Peyer's patch (tissue), 4 donors: ENCODE data around the gene YLPM1. TPM values are rescaled to one million over a fixed set of nuclear protein-coding genes. Genes with fewer than 3 reads are reported as not detected.
A peak's percentile ranks its signal among the peaks of the same experiment; 100 is the strongest.
"Not testable (repeated sequence)": the region's sequence is repeated elsewhere in the genome, so short reads cannot be mapped to it uniquely, and the experiment has no call there.

Source experiments
- DNase-seq, 3 donors: peaks; one replicate each; pipeline ENCODE4 v3.0.0-alpha.2; 2017 to 2019
- H3K27ac ChIP-seq, 4 donors: fragments of 200-600 bp; sonication (generic); one replicate each; pipeline ENCODE4 v1.5.1; 2016 to 2019
- H3K27me3 ChIP-seq, 2 donors: fragments of 200-600 bp; sonication (generic); one replicate each; pipeline ENCODE4 v1.5.1; 2019
- H3K36me3 ChIP-seq, 3 donors: fragments of 200-600 bp; sonication (generic); one replicate each; pipeline ENCODE4 v1.5.1; 2016 to 2019
- H3K4me1 ChIP-seq, 4 donors: fragments of 200-600 bp; sonication (generic); one replicate each; pipeline ENCODE4 v1.5.1; 2016 to 2019
- H3K4me3 ChIP-seq, 4 donors: fragments of 200-600 bp; sonication (generic); 1 replicate in 3 of 4; 2 replicates in 1 of 4; pipeline ENCODE4 v1.5.1; 2016 to 2019; ENCODE audit warnings: mild to moderate bottlenecking in 1 of 4
- H3K9me3 ChIP-seq, 4 donors: fragments of 200-600 bp; sonication (generic); one replicate each; pipeline ENCODE4 v1.5.1; 2016 to 2019; ENCODE audit warnings: mild to moderate bottlenecking in 1 of 4
- CTCF ChIP-seq, 6 experiments: fragments of 450-650 bp in 4 of 6; fragments of 200-600 bp in 2 of 6; sonication (generic) in 1 of 6; IDR thresholded peaks; one replicate each; pipeline ENCODE4 v1.5.1; 2017 to 2019; ENCODE audit warnings: antibody characterized with exemption in 6 of 6, mild to moderate bottlenecking in 3 of 6, moderate library complexity in 1 of 6
- POLR2A ChIP-seq, 2 donors: fragments of 450-650 bp; IDR thresholded peaks; one replicate each; pipeline ENCODE4 v1.5.1; 2017; ENCODE audit warnings: antibody characterized with exemption in 2 of 2, mild to moderate bottlenecking in 2 of 2, moderate library complexity in 2 of 2
- total RNA-seq, 4 donors: library from RNA; depleted of rRNA; stranded (reverse); fragments of >200 nt; gene quantifications; one replicate each; pipeline ENCODE4 v1.1.0, GENCODE V29; 2016

Gene YLPM1
- total RNA-seq, 4 donors from 2014 or later = 44.0 to 95.7 (median 62.9) TPM

GRCh38 chr14:74747237-74747636, 15.9 kb upstream of the YLPM1 start:
- H3K36me3 ChIP-seq = no peaks in the 10 kb centered on the region
- no peaks in the 10 kb centered on the region for H3K27me3 ChIP-seq
- TF ChIP-seq POLR2A (IDR thresholded peaks at IDR 0.05) = no peak
- no peak for TF ChIP-seq CTCF (IDR thresholded peaks at IDR 0.05)
- H3K9me3 ChIP-seq = no peaks in the 10 kb centered on the region
- H3K27ac ChIP-seq = no peak overlapping the region
- H3K4me1 ChIP-seq = no peaks in the 10 kb centered on the region
- H3K4me3 ChIP-seq = no peak overlapping the region
- DNase-seq = no peak

- Histone ChIP-seq H3K9me3 (no peaks in the 10 kb centered on the region), H3K4me3 (no peak overlapping the region), H3K27me3 (no peaks in the 10 kb centered on the region), H3K27ac (no peak overlapping the region), H3K4me1 (no peaks in the 10 kb centered on the region), H3K36me3 (no peaks in the 10 kb centered on the region)
- DNase-seq = no peak
- TF ChIP-seq CTCF (IDR thresholded peaks at IDR 0.05) (no peak), POLR2A (IDR thresholded peaks at IDR 0.05) (no peak)
Measured at GRCh38 chr14:74754157-74754556, 9.0 kb upstream of the YLPM1 start.

DNA sequence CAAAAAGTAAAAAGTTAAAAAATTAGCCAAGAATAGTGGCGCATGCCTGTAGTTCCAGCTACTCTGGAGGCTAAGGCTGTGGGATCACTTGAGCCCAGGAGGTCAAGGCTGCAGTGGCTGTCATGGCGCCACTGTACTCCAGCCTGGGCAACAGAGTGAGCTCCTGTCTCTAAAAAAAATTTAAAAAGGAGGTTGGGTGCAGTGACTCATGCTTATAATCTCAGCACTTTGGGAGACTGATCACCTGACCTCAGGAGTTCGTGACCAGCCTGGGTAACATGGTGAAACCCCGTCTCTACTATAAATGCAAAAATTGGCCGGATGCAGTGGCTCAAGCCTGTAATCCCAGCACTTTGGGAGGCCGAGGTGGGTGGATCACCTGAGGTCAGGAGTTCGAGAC, 8.2 kb upstream of the YLPM1 start:
- Histone ChIP-seq H3K9me3 (no peaks in the 10 kb centered on the region), H3K4me1 (no peaks in the 10 kb centered on the region), H3K27ac (no peak overlapping the region), H3K4me3 (no peak overlapping the region), H3K36me3 (no peaks in the 10 kb centered on the region), H3K27me3 (no peaks in the 10 kb centered on the region)
- TF ChIP-seq POLR2A (IDR thresholded peaks at IDR 0.05) = no peak
- no peak for TF ChIP-seq CTCF (IDR thresholded peaks at IDR 0.05)
- no peak for DNase-seq

DNA sequence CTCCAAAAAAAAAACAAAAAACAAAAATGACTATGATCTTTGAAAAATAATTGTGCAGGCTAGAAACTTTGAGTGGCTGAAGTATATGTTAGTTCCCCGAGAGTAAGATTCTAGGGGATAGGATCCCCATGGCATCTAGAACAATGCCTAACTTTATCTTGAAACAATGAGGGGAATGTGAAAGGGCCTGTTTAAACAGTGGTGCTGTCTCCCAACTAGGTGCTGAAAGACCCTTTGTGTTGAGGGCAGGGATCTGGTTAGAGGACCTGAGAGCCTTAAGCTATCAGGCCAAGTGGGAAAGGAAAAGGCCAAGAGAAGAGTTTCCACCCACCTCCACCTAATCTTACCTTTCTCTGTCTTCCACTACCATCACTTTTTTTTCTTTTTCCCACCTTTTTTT, 6.8 kb upstream of the YLPM1 start:
- Histone ChIP-seq H3K4me3 (no peak overlapping the region), H3K4me1 (no peaks in the 10 kb centered on the region), H3K36me3 (no peaks in the 10 kb centered on the region), H3K27ac (no peak overlapping the region), H3K9me3 (no peaks in the 10 kb centered on the region), H3K27me3 (no peaks in the 10 kb centered on the region)
- no peak for DNase-seq
- TF ChIP-seq CTCF (IDR thresholded peaks at IDR 0.05) = no peak
- no peak for TF ChIP-seq POLR2A (IDR thresholded peaks at IDR 0.05)

GRCh38 chr14:74758505-74758904, 4.6 kb upstream of the YLPM1 start:
- not testable (repeated sequence) for DNase-seq, H3K9me3 ChIP-seq, H3K36me3 ChIP-seq

DNA sequence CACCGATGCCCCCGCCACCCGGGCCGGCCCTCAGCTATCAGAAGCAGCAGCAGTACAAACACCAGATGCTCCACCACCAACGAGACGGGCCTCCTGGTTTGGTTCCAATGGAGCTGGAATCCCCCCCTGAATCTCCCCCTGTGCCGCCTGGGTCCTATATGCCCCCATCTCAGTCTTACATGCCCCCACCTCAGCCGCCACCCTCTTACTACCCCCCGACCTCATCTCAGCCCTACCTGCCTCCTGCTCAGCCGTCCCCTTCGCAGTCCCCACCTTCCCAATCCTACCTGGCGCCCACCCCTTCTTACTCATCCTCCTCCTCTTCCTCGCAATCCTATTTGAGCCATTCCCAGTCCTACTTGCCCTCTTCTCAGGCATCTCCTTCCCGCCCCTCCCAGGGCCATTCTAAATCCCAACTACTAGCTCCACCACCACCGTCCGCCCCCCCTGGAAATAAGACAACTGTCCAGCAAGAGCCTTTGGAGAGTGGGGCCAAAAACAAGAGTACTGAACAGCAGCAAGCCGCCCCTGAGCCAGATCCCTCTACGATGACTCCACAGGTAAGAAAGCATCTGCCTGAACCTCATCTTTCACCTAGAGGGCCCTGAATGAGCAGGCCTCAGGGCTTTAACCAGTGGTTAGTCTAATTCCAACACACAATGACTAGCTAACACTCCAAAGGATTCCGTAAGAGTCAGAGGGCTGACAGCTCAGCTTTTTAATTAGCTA, 851 bp downstream of the YLPM1 start:
- Histone ChIP-seq H3K27ac (peak overlapping the region; percentile 70 to 92 (median 92)), H3K4me1 (peaks cover 0 to 41% (median 5%) of the 10 kb centered on the region in 4 donors), H3K4me3 (peak overlapping the region; percentile 67 to 97 (median 92)), H3K36me3 (no peaks in the 10 kb centered on the region), H3K27me3 (no peaks in the 10 kb centered on the region), H3K9me3 (no peaks in the 10 kb centered on the region)
- TF ChIP-seq CTCF (IDR thresholded peaks at IDR 0.05) (no peak), POLR2A (IDR thresholded peaks at IDR 0.05) (no peak)
- DNase-seq = peak in 1 of 3 donors; percentile 18

More at GRCh38 chr14:74758505-74758904, 4.6 kb upstream of the YLPM1 start:
- H3K4me1 ChIP-seq, H3K27me3 ChIP-seq, H3K27ac ChIP-seq, H3K4me3 ChIP-seq: not testable (repeated sequence)
